ENCODE measurements around the gene TUBB4B. TPM values are rescaled to one million over a fixed set of nuclear protein-coding genes. Genes with fewer than 3 reads are reported as not detected.
A peak's percentile ranks its signal among the peaks of the same experiment; 100 is the strongest.

Gene TUBB4B
- total RNA-seq, 1 donor from 2014 or later: 329 TPM

DNA sequence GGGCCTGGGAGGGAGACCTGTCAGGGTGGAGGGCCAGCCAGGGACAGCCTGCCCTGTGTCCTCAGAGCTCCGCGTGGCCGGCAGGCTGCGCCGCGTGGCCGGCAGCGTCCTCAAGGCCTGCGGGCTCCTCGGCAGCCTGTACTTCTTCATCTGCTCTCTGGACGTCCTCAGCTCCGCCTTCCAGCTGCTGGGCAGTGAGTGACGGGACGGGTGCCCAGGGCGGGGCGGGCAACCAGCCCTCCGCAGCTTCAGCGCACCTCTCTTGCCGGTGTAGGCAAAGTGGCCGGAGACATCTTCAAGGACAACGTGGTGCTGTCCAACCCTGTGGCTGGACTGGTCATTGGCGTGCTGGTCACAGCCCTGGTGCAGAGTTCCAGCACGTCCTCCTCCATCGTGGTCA lies 8.6 kb upstream of the TUBB4B start:
- H3K27ac Mint-ChIP-seq (ENCODE audit: unreplicated experiment): no peak overlapping the region
- DNase-seq (ENCODE audit: low read depth, low spot score): no peak

DNA sequence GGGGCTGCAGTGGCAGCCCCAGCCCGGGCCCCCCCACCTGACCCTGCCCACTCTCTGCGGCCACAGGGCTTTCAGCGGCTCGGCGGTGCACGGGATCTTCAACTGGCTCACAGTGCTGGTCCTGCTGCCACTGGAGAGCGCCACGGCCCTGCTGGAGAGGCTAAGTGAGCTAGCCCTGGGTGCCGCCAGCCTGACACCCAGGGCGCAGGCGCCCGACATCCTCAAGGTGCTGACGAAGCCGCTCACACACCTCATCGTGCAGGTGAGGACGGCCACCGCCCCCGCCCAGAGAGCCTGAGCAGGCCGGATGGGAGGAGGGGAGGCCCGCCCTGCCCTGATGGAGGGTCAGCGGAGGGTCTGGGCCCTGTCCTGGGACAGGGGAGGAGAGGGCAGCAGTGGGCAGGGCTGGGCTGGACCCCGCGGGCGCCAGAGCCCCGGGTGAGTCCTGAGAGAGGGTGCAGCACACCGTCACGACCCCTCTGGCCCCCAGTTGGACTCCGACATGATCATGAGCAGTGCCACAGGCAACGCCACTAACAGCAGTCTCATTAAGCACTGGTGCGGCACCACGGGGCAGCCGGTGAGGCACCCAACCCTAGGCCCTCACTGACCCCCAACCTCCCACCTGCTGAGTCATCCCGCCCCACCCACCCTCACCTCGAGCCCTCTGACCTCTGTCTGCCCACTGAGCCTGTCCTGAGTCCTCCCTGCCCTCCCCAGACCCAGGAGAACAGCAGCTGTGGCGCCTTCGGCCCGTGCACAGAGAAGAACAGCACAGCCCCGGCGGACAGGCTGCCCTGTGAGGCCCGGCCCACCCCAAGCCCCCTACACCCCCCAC lies 7.7 kb upstream of the TUBB4B start:
- TF ChIP-seq, protein P1, sequence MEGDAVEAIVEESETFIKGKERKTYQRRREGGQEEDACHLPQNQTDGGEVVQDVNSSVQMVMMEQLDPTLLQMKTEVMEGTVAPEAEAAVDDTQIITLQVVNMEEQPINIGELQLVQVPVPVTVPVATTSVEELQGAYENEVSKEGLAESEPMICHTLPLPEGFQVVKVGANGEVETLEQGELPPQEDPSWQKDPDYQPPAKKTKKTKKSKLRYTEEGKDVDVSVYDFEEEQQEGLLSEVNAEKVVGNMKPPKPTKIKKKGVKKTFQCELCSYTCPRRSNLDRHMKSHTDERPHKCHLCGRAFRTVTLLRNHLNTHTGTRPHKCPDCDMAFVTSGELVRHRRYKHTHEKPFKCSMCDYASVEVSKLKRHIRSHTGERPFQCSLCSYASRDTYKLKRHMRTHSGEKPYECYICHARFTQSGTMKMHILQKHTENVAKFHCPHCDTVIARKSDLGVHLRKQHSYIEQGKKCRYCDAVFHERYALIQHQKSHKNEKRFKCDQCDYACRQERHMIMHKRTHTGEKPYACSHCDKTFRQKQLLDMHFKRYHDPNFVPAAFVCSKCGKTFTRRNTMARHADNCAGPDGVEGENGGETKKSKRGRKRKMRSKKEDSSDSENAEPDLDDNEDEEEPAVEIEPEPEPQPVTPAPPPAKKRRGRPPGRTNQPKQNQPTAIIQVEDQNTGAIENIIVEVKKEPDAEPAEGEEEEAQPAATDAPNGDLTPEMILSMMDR (conservative IDR thresholded peaks at IDR 0.05): no peak
- Mint-ChIP-seq H3K9me3 (no peaks in the 10 kb centered on the region), H3K27ac (ENCODE audit: unreplicated experiment) (no peak overlapping the region), H3K4me3 (no peak overlapping the region), H3K36me3 (ENCODE audit: low read depth) (no peaks in the 10 kb centered on the region), H3K27me3 (ENCODE audit: low read depth) (no peaks in the 10 kb centered on the region), H3K4me1 (no peaks in the 10 kb centered on the region)
- DNase-seq (ENCODE audit: low read depth, low spot score): no peak

More for the DNA sequence above, 8.6 kb upstream of the TUBB4B start:
- Mint-ChIP-seq H3K36me3 (ENCODE audit: low read depth) (no peaks in the 10 kb centered on the region), H3K4me1 (peaks cover 2% of the 10 kb centered on the region), H3K9me3 (no peaks in the 10 kb centered on the region), H3K27me3 (ENCODE audit: low read depth) (peaks cover 2% of the 10 kb centered on the region), H3K4me3 (no peak overlapping the region)
- TF ChIP-seq, protein P1 (conservative IDR thresholded peaks at IDR 0.05): no peak

DNA sequence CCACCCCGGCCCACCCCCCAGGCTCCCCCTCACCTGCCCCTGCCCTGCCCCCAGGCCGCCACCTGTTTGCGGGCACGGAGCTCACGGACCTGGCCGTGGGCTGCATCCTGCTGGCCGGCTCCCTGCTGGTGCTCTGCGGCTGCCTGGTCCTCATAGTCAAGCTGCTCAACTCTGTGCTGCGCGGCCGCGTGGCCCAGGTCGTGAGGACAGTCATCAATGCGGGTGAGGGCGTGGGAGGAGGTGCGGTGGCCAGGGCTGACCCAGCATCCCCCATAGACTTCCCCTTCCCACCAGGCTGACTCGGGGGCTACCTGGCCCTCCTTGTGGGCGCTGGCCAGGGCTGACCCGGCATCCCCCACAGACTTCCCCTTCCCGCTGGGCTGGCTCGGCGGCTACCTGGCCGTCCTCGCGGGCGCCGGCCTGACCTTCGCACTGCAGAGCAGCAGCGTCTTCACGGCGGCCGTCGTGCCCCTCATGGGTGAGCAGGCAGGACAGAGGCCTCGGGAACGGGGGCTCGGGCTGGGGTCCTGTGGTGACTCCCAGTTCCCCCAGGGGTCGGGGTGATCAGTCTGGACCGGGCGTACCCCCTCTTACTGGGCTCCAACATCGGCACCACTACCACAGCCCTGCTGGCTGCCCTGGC lies 6.9 kb upstream of the TUBB4B start:
- H3K36me3 Mint-ChIP-seq (ENCODE audit: low read depth): no peaks in the 10 kb centered on the region
- DNase-seq (ENCODE audit: low read depth, low spot score): no peak
- no peak overlapping the region for H3K4me3 Mint-ChIP-seq
- TF ChIP-seq, protein P1 (conservative IDR thresholded peaks at IDR 0.05): no peak
- H3K27me3 Mint-ChIP-seq (ENCODE audit: low read depth): no peaks in the 10 kb centered on the region
- no peaks in the 10 kb centered on the region for H3K9me3 Mint-ChIP-seq
- H3K4me1 Mint-ChIP-seq: peaks cover 5% of the 10 kb centered on the region
- no peak overlapping the region for H3K27ac Mint-ChIP-seq (ENCODE audit: unreplicated experiment)

DNA sequence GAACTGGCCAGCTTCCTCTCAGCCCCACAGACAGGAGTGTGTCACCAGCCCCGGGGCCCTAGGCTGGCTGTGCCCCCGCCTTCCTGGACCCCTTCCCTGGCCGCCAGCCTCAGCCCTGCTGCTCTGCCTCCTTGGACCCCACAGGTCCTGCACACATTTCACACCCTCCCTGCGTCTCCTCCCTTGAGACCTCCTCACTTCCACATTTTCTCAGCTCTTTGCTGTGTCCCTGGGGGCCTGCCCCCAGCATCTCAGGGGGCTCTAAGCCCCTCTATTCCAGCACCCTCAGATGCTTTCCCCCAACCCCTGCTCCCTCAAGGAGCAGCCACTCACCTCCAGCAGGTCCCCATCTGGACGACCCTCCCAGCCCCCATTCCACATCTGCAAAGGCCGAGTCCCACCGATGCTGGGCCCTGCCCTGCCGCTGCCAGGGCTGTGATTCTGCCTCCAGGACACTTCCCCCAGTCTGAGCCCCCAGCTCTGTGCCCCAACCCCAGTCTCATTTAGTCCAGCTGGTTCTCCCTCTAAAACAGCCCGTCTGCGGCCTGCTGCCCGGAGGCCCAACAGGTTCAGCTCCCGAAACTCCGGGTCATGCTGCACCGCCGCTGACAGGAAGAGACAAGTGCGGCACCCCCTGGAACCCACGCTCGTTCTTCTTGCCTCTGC lies 6.2 kb upstream of the TUBB4B start:
- peak overlapping the region; percentile 69 for H3K4me3 Mint-ChIP-seq
- no peaks in the 10 kb centered on the region for H3K27me3 Mint-ChIP-seq (ENCODE audit: low read depth)
- no peak for DNase-seq (ENCODE audit: low read depth, low spot score)
- H3K27ac Mint-ChIP-seq (ENCODE audit: unreplicated experiment): no peak overlapping the region
- H3K36me3 Mint-ChIP-seq (ENCODE audit: low read depth): no peaks in the 10 kb centered on the region
- H3K9me3 Mint-ChIP-seq: no peaks in the 10 kb centered on the region
- TF ChIP-seq, protein P1 (conservative IDR thresholded peaks at IDR 0.05): no peak
- H3K4me1 Mint-ChIP-seq: peaks cover 6% of the 10 kb centered on the region

DNA sequence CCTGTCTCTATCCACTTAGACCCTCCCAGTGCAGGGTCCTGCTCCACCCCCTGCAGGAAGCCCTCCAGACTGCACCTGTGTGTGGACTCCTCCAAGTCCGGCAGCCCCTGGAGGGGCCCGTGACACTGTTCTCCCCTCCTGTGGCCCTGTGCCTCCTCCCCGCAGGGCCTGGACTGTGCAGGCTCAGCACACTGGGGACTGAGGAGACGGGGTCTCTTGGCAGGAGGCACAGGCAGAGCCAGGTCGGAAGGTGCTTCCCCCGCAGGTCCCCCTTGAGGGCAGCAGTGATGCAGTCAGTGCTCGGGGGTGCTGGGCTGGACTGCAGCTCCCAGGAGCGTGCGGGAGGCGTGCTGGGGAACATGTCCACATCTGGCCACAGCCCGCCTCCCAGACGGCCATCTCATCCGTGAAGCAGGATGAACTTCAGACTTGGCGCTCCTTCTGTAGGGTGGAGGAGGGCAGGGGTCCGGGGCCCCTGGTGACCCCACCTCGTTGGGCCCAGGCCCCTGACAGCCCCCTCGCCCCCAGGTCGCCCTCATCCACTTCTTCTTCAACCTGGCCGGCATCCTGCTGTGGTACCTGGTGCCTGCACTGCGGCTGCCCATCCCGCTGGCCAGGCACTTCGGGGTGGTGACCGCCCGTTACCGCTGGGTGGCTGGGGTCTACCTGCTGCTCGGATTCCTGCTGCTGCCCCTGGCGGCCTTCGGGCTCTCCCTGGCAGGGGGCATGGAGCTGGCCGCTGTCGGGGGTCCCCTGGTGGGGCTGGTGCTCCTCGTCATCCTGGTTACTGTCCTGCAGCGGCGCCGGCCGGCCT lies 5.5 kb upstream of the TUBB4B start:
- no peaks in the 10 kb centered on the region for H3K9me3 Mint-ChIP-seq
- H3K27me3 Mint-ChIP-seq (ENCODE audit: low read depth): no peaks in the 10 kb centered on the region
- peak overlapping the region; percentile 69 for H3K4me3 Mint-ChIP-seq
- DNase-seq (ENCODE audit: low read depth, low spot score): no peak
- no peaks in the 10 kb centered on the region for H3K36me3 Mint-ChIP-seq (ENCODE audit: low read depth)
- H3K4me1 Mint-ChIP-seq: peaks cover 6% of the 10 kb centered on the region
- TF ChIP-seq, protein P1 (conservative IDR thresholded peaks at IDR 0.05): no peak
- H3K27ac Mint-ChIP-seq (ENCODE audit: unreplicated experiment): no peak overlapping the region
